ENCODE measurements around the gene NCF2.

Gene NCF2

DNA sequence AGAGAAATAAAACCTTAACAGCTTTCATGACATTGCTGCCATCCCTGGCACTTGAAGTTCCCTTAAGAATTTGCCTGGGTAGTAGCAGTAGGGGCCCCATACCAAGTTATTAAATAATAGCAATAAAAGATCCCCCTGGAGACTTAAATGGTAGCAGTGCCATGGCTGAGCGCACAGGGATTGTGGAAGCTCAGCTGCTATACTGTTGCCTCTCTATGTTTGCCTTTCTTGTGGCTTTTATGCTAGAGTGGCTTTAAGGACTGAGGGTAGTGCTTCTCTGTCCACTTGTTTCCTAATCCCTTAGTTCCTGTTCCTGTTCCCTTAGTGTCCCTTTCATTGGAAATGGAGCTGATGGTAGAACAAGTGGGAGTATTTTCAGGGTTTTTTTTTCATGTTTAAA lies 42.1 kb downstream of the NCF2 start:
- no peak for DNase-seq

DNA sequence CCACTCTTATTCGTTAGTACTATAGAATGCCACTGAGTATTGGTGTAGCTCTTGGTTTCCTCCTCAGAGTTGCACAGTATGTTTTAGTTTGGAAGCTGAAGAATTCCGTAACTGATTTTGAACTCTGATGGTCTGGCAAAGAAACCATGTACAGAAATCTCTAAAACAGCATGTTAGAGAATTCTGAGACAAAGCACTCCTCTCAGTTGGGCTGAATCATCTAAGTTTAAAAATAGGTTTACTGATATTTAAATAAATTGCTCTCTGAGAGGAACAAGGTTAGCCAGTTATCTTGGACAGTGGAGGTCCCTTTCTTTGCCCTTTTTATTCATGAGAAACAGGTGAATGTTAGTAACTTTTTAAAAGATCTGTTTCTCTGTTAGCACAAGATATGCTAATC lies 43.8 kb downstream of the NCF2 start:
- DNase-seq: no peak

DNA sequence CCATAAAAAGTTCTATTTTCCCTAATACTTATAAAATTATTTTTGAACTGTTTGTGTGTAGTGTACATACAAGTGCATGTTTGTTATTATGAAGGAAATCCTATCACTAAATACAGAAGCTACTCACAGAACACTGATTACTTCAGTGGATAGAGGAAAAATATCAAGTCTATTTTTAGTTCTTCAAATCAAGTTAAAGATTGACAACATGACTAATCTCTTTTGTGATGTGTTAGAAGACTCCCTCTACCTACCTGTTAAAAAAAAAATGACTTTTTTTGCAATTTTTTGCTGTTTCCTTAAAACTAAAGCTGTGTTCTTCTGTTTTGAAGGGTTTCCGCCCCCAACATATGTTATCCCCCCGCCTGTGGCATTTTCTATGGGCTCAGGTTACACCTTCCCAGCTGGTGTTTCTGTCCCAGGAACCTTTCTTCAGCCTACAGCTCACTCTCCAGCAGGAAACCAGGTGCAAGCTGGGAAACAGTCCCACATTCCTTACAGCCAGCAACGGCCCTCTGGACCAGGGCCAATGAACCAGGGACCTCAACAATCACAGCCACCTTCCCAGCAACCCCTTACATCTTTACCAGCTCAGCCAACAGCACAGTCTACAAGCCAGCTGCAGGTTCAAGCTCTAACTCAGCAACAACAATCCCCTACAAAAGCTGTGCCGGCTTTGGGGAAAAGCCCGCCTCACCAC lies 45.5 kb downstream of the NCF2 start:
- no peak for DNase-seq

DNA sequence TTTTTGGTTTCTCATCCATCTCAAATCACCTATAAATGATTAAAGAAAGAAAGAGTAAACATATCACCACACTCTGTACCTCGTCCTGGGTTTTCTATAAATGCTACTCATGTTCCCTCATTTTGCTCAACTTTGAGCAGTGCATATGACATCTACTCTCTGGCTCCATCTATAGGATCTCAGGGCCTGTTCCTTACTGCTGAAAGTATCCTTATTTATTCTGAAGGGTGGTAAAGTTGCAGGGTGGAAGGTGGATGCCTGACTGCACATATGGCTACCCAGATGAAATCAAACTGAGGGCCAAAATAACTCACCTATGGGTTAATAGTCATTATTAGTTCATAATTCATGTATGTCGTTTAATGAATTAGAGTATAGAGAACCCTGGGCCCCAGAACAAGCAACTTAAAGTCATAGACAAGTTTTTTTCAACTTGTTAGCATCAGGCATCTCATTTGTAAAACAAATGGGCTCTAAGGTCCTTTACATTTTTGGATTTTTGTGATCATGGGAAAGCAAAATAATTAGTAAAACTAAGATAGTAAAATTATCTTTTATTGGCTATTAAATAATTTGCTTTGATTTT lies 46.5 kb downstream of the NCF2 start:
- no peak for DNase-seq

DNA sequence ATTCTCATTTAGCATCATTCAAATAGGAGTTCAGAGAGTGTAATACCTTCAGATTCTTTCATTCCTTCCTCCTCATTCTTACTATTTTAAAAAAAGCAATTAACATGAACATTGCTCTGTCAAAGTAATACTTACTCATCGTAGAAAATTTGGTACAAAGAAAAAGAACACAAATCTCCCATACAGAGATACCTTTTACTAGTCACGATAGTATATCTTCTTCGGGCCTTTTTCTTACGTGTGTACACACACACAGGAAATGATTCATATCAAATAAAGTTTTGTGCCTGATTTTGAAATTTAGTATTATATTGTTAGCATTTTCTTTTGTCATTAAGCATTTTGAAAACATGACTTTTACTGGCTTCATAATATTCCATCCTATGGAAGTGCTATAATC lies 52.9 kb downstream of the NCF2 start:
- no peak for DNase-seq

DNA sequence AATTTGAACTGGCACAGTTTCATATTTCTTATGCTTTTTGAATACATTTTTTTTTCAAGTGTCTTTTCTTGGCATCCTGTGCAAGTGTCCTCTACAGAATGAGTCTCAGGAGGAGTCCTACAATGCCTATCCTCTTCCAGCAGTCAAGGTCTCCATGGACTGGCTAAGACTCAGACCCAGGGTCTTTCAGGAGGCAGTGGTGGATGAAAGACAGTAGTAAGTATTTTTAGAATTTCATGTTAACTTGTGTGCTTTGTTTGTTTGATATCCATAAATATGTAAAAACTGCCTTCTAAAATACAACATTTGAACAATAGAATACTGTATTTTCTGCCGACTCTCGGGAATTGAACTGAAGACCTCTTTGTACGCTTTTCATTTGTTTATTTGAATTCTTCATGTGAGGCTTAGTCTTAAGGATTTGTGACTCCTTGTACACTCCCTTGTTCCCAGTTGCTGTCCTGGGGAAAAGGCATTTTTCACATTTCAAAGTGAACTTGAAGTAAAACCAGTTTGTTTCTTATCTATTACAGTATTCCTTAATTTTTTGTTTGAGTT lies 56.6 kb downstream of the NCF2 start:
- DNase-seq: no peak

DNA sequence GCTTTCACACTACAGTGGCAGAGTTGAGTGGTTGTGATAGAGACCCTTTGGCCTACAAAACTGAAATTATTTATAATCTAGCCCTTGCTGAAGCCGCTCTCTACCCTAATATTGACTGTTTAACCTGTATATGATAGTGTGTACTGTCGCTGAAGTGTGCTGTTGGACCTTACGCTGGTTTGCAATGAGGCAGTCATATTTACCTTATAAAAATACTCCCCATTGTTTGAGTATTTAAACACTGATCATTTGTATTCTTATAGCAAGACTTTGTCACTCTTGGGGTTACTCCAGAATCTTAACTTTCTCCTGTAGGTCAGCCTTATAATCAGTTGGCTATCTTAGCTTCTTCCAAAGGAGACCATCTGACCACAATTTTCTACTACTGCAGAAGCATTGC lies 61.7 kb downstream of the NCF2 start:
- DNase-seq: no peak

DNA sequence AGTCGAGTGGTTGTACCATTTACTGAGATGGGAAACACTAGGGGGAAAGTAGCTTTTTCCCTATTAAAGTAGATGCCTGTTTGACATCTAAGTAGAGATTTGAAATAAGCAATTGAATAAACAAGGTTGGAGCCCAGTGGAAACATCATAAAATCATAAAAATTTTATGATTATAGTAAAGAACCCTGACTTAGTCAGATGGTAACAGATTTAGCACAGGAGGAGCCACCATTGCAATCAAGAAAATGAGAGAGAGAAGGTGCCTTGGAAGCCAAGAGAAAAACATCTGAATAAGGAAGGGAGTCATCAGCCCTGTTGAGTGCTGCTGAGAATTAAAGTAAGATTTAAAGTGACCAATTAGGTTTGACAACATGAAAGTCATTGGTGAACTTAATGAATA lies 68.2 kb downstream of the NCF2 start:
- no peak for DNase-seq

DNA sequence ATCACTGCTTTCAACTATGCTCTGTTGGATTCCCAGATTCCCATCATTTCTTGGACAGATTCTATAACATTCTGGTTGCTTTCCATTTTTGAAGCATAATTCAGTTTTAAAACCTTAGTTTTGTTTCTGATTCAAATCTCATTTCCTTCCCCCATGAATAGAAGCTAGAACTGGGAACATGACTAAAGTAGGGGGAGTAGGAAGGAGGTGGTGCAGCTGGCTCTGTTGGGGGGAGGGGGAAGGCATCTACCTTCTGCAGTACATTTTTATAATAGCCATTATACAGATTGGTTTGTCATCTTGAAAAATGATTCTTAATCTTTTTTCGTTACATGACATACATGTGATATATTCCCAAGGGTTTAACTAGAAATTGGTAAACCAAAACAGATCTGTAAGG lies 69.9 kb downstream of the NCF2 start:
- no peak for DNase-seq

DNA sequence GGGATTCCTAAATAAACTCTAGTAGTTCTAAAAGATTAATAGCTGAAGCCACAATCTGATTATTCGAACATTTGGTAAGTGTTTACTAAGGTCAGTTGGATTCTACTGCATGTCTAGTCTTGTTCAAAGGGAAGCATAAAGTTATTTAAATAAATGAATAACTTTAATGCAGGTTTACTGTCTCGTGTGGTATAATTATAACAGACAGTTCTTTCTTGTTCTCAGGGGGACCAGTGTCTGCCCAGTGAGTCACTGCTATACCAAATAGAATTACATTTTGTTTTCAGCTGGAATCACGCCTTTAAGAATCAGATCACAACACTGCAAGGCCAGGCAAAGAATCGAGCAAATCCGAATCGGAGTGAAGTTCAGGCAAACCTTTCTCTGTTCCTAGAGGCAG lies 72.9 kb downstream of the NCF2 start:
- DNase-seq: no peak

DNA sequence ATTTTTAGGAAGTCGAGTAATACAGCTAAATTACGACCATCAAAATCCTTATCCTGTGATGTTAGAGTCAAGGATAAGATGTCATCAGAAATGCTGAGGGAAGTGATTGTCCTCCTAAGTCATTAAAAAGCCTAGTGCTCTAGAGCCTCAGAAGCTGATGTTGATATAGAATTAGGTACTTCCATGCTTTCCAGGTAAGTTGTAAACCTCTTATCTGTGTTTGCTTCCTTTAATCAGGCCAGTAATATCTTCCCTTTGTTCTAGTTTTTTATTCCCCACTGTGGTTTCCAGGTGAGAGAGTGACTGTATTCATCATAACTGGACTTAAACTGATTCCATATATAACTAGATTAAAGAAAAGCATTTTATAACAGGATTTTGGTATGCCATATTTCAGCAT lies 73.5 kb downstream of the NCF2 start:
- DNase-seq: no peak

DNA sequence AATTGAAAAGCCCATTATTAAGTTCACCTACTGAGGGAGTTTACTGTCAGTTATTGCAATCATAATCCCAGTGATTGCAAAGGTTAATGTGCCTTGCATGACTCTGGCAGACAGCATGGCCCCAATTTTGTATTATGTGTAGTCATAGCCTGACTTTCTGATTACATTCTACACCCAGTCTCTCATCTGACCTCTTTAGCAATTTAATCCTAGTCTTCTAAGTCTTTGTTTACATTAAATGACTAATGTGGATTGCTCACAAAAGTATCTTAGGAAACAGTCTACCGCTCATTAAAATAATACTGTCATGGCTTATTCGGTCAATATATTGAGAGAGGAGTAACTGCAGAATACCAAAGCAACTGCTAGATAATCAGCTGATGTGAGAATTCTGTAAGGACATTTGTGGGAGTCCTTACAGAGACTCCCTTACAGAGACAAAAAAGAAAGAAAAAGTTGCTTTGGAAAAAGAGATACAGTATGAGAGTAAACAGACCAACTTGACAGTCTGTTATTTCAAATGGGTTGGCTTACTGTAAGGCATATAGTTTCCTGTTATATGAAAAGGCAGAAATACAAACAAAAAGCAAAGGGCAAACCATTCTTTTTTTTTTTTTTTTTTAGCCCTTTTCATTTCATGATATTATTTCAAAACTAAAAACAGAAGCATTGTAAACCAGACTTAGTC lies 75.1 kb downstream of the NCF2 start:
- no peak for DNase-seq

DNA sequence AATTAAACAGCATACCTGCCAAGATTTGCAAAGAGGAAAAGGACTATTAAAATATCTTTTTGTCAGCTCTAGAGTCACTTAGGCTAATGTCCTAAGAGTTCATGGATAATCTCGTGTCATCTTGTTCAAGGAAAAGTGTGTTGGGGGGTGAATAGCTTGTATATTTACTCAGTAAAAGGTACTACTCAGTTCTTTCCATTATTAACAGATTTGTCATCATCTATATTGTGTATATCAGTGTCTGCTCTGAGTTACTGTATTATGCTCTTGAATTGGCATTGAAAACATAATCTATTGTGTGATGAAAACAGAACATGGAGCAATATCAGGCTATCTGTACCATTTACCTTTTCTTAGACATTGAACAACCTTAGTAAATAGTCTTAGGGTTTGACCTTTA lies 76.0 kb downstream of the NCF2 start:
- DNase-seq: no peak

DNA sequence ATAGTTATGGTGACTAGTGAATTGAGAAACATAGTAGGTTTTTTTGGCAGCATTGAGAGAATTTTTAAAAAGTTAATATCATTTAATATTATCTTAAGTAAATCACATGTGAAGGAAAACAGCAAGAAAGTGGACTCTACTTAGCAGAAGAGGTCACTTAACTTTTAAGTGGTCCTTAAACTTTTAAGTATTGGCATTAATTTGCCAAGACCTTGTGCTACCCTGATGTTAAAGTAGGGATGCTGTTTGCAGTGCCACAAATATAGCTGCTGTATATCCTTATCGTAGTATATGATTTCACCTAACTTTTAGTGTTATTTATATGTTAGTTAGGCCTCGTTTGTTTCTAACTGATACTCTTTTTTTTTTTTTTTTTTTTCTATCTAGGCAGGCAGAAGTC lies 77.8 kb downstream of the NCF2 start:
- no peak for DNase-seq

DNA sequence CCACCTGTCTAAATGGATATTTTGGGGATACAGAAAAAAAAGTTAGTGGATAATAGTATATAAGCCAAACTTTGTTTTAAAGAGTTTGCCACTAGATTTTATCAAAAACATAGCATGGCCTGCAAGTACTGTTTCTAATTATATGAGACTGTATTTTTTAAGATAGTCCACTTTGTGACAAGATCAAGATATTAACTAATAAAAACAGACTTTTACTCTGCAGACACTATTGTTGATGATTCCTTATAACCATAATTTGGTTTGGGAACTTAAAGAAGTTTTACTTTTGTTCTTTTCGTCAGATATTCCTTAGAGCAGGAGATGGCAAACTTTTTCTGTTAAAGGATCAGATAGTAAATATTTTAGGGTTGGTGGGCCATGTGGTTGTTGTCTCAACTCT lies 81.6 kb downstream of the NCF2 start:
- no peak for DNase-seq

DNA sequence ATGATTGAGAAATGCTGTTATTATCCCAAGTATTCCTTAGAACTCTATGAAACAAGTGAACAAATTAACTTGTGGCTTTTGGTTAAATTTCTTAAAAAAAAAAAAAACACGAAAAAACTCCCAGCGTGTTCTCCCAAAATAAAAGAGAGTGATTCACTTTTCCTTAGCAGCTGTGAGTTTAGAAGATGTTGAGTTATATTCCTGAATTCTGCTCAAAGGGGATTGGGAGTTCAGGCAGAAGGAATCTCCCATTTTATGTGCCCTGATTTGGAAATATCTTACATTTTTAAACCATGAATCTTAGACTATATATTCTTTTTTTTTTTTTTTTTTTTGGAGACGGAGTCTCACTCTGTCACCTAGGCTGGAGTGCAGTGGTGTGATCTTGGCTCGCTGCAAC lies 83.7 kb downstream of the NCF2 start:
- no peak for DNase-seq

Measured in 8988T (cell line).